Measurements from ENCODE around the gene PHKA2. TPM values are rescaled to one million over a fixed set of nuclear protein-coding genes. Genes with fewer than 3 reads are reported as not detected.

Gene PHKA2
- total and polyA plus RNA-seq, 2 donors = 13.0 to 35.0 TPM

DNA sequence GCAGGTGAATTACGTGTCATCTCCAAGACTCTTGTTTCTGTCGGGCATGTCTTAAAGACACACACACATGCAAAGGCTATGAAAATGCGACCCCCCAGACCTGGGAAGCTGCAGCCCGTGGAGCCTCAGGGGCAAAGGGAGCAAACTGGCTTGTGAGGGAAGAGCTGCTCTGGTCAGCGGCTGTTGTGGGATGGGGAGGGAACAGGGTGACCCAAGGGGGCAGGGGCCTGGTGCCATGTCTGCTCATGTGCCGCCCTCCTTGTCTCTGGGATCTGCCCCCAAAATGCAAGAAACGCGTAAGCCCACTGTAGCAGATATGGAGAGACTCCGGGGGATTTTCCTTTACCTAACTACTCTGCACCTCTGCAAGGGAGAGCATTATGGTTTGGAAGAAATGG is 92.4 kb downstream of the PHKA2 start:
- no peak for DNase-seq (ENCODE audit: low read depth in 6 of 9, low spot score in 9 of 9)
- no peak overlapping the region for H3K4me3 ChIP-seq (ENCODE audit: low read length in 2 of 2)
- 93% methylated on average over 9 of the region's 9 CpGs for WGBS
- H3K27ac ChIP-seq (ENCODE audit: low read depth in 1 of 2, low read length in 1 of 2) = peak overlapping the region in 1 of 2 donors; percentile 78
- peaks cover 21 to 60% of the 10 kb centered on the region in 2 donors for H3K4me1 ChIP-seq (ENCODE audit: control insufficient read depth in 2 of 2, insufficient read depth in 2 of 2, low read length in 2 of 2)
- no peaks in the 10 kb centered on the region for H3K27me3 ChIP-seq (ENCODE audit: control insufficient read depth in 2 of 2, insufficient read depth in 1 of 2, low read length in 1 of 2)
- no peaks in the 10 kb centered on the region for H3K9me3 ChIP-seq (ENCODE audit: control insufficient read depth in 2 of 2, insufficient read depth in 1 of 2, low read length in 1 of 2)
- peaks cover 10 to 26% of the 10 kb centered on the region in 2 donors for H3K36me3 ChIP-seq (ENCODE audit: control insufficient read depth in 2 of 2, insufficient read depth in 2 of 2, low read length in 1 of 2)

DNA sequence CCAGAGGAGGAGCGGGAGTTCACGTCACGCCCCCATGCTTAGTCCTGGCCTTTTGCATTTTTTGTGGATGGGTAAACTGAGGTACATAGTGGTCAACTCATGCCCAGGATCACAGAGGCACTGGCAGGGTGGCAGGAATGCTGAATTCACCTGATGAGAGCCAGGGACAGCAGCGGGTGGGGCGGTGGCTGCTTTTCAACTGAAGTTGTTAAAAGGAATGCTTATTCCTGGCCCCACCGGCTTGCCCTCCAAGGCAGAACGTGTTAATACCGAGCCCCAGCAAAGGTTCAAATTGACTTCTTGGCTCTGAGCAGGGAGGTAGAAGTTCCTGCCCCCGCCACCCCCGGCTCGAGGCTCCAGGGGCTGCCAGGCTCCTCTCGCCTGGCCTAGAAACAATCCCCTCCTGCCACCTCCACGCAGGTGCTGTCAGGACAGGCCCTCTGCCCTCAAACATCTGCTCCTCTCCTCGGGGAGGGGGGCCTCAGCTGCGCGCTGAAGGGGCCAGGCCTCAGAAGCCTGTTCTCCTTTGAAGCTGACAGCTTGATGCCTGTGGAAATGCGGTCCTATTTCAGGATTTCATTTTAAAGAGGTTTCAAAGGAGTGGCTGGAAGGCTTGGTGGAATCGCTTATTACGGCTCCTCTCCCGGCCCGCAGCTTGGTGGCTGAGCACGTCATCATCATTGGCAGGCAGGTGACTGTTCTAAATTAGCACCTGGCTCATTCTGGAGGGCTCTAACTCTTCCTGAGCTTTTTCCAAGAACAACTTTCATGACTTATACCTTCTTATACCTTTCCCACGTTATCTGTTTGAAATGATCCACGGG is 93.0 kb downstream of the PHKA2 start:
- Histone ChIP-seq H3K27me3 (ENCODE audit: control insufficient read depth in 2 of 2, insufficient read depth in 1 of 2, low read length in 1 of 2) (no peaks in the 10 kb centered on the region), H3K9me3 (ENCODE audit: control insufficient read depth in 2 of 2, insufficient read depth in 1 of 2, low read length in 1 of 2) (no peaks in the 10 kb centered on the region), H3K4me1 (ENCODE audit: control insufficient read depth in 2 of 2, insufficient read depth in 2 of 2, low read length in 2 of 2) (peaks cover 25 to 66% of the 10 kb centered on the region in 2 donors), H3K27ac (ENCODE audit: low read depth in 1 of 2, low read length in 1 of 2) (peak overlapping the region; percentile 48 to 78), H3K4me3 (ENCODE audit: low read length in 2 of 2) (peak overlapping the region in 1 of 2 donors; percentile 16), H3K36me3 (ENCODE audit: control insufficient read depth in 2 of 2, insufficient read depth in 2 of 2, low read length in 1 of 2) (peaks cover 10 to 21% of the 10 kb centered on the region in 2 donors)
- 51% methylated on average over 24 of the region's 24 CpGs for WGBS
- peak in 5 of 9 donors; percentile 49 to 76 (median 54) for DNase-seq (ENCODE audit: low read depth in 6 of 9, low spot score in 9 of 9)

DNA sequence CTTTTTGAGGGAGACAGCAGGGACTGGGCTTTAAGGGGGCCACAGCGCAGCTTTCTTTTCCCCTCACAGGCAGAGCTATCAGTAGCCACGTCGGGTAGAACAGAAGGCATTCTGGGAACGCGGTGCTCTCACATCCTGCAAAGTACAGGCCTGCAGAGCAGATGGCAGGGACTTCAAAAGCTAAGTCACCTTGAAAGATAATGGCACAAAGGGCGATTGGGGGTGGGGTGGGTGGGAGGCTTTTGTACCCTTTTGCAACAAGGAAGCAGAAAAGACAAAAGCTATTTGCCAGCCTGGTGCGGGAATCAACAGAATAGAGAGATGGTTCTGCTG is 93.9 kb downstream of the PHKA2 start:
- Histone ChIP-seq H3K27me3 (ENCODE audit: control insufficient read depth in 2 of 2, insufficient read depth in 1 of 2, low read length in 1 of 2) (no peaks in the 10 kb centered on the region), H3K4me3 (ENCODE audit: low read length in 2 of 2) (no peak overlapping the region), H3K9me3 (ENCODE audit: control insufficient read depth in 2 of 2, insufficient read depth in 1 of 2, low read length in 1 of 2) (no peaks in the 10 kb centered on the region), H3K36me3 (ENCODE audit: control insufficient read depth in 2 of 2, insufficient read depth in 2 of 2, low read length in 1 of 2) (peaks cover 10 to 15% of the 10 kb centered on the region in 2 donors), H3K4me1 (ENCODE audit: control insufficient read depth in 2 of 2, insufficient read depth in 2 of 2, low read length in 2 of 2) (peaks cover 30 to 73% of the 10 kb centered on the region in 2 donors), H3K27ac (ENCODE audit: low read depth in 1 of 2, low read length in 1 of 2) (peak overlapping the region in 1 of 2 donors; percentile 83)
- peak in 3 of 9 donors; percentile 44 to 72 (median 46) for DNase-seq (ENCODE audit: low read depth in 6 of 9, low spot score in 9 of 9)
- 16% methylated on average over 7 of the region's 7 CpGs for WGBS

DNA sequence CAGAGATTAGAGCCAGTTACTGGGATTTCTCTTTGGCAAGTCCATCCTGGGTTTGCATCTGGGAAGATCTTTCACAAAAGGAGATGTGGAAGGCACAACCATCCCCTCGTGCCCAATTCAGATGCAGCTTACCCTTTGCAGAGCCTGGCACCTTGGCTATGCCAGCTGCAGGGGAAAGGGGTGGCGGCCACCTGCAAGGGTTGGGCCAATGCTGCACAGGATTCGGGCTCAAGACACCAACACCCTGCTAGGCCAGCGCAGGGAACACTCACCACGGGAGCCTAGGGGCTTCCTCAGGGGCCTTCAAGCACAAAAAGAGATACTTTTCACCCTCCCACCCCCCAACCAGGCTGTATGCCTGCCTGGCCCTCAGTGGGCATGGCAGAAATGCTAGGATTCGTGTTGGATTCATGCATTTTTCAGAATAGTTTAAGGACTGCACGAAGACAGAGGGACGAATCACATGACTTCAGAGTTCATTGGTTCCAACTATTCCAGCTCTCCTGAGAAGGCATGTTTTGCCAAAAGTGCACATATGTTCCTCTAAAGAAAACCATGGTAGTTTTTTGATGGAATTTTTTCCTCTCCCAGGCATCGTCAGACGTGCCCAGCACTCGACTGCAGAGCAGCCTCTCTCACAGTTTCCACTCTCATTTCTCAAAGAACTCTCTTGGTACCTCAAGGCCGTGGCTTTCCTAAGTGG is 94.4 kb downstream of the PHKA2 start:
- H3K27ac ChIP-seq (ENCODE audit: low read depth in 1 of 2, low read length in 1 of 2) = peak overlapping the region; percentile 52 to 83
- H3K9me3 ChIP-seq (ENCODE audit: control insufficient read depth in 2 of 2, insufficient read depth in 1 of 2, low read length in 1 of 2) = no peaks in the 10 kb centered on the region
- H3K4me3 ChIP-seq (ENCODE audit: low read length in 2 of 2) = no peak overlapping the region
- WGBS = 86% methylated on average over 12 of the region's 12 CpGs
- H3K36me3 ChIP-seq (ENCODE audit: control insufficient read depth in 2 of 2, insufficient read depth in 2 of 2, low read length in 1 of 2) = peaks cover 10 to 13% of the 10 kb centered on the region in 2 donors
- peaks cover 34 to 78% of the 10 kb centered on the region in 2 donors for H3K4me1 ChIP-seq (ENCODE audit: control insufficient read depth in 2 of 2, insufficient read depth in 2 of 2, low read length in 2 of 2)
- H3K27me3 ChIP-seq (ENCODE audit: control insufficient read depth in 2 of 2, insufficient read depth in 1 of 2, low read length in 1 of 2) = no peaks in the 10 kb centered on the region
- no peak for DNase-seq (ENCODE audit: low read depth in 6 of 9, low spot score in 9 of 9)

DNA sequence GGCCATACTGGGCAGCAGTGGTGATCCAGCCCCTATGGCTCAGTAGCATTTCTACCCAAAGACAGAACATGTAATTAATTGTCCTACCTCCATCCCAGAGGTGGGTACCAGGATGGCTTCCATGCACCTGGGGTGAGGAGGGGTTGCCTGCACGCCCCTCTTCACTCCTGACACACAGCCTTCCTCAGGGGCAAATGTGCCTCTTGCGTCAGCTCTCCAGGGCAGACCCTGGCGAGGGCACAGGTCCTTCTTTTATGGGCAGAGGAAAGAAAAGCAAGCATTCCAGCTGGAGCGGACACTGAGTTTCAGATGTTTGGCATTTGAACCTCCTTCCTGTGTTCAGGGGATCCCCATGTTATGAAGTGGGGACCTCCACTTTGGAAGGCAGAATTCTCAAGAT is 95.6 kb downstream of the PHKA2 start:
- 91% methylated on average over 4 of the region's 4 CpGs for WGBS
- Histone ChIP-seq H3K4me3 (ENCODE audit: low read length in 2 of 2) (no peak overlapping the region), H3K4me1 (ENCODE audit: control insufficient read depth in 2 of 2, insufficient read depth in 2 of 2, low read length in 2 of 2) (peaks cover 34 to 80% of the 10 kb centered on the region in 2 donors), H3K9me3 (ENCODE audit: control insufficient read depth in 2 of 2, insufficient read depth in 1 of 2, low read length in 1 of 2) (no peaks in the 10 kb centered on the region), H3K27me3 (ENCODE audit: control insufficient read depth in 2 of 2, insufficient read depth in 1 of 2, low read length in 1 of 2) (no peaks in the 10 kb centered on the region), H3K36me3 (ENCODE audit: control insufficient read depth in 2 of 2, insufficient read depth in 2 of 2, low read length in 1 of 2) (peaks cover under 1 to 3% of the 10 kb centered on the region in 2 donors), H3K27ac (ENCODE audit: low read depth in 1 of 2, low read length in 1 of 2) (peak overlapping the region; percentile 60 to 81)
- DNase-seq (ENCODE audit: low read depth in 6 of 9, low spot score in 9 of 9) = no peak

DNA sequence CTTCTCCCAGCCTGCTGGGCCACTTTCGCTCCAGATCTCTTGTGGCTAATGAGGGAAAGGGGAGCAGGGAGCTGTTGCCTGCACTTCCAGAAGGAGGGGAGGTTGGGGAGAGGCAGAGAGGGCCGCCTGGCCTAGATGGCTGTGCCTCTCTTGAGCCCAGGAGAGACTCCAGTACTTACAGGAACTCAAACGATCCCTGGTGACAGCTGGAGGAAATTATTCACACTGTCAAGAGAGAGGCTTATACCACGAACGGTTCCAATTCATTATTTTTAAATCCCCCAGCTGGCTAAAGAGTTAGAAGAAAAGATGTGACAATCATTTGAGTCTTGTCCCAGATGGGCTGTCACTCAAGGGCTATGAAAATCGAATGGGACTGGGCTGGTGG is 96.1 kb downstream of the PHKA2 start:
- 13% methylated on average over 6 of the region's 6 CpGs for WGBS
- Histone ChIP-seq H3K9me3 (ENCODE audit: control insufficient read depth in 2 of 2, insufficient read depth in 1 of 2, low read length in 1 of 2) (no peaks in the 10 kb centered on the region), H3K36me3 (ENCODE audit: control insufficient read depth in 2 of 2, insufficient read depth in 2 of 2, low read length in 1 of 2) (no peaks in the 10 kb centered on the region), H3K4me3 (ENCODE audit: low read length in 2 of 2) (no peak overlapping the region), H3K27me3 (ENCODE audit: control insufficient read depth in 2 of 2, insufficient read depth in 1 of 2, low read length in 1 of 2) (no peaks in the 10 kb centered on the region), H3K4me1 (ENCODE audit: control insufficient read depth in 2 of 2, insufficient read depth in 2 of 2, low read length in 2 of 2) (peaks cover 34 to 80% of the 10 kb centered on the region in 2 donors), H3K27ac (ENCODE audit: low read depth in 1 of 2, low read length in 1 of 2) (peak overlapping the region; percentile 81 to 85)
- peak in 1 of 9 donors; percentile 53 for DNase-seq (ENCODE audit: low read depth in 6 of 9, low spot score in 9 of 9)

DNA sequence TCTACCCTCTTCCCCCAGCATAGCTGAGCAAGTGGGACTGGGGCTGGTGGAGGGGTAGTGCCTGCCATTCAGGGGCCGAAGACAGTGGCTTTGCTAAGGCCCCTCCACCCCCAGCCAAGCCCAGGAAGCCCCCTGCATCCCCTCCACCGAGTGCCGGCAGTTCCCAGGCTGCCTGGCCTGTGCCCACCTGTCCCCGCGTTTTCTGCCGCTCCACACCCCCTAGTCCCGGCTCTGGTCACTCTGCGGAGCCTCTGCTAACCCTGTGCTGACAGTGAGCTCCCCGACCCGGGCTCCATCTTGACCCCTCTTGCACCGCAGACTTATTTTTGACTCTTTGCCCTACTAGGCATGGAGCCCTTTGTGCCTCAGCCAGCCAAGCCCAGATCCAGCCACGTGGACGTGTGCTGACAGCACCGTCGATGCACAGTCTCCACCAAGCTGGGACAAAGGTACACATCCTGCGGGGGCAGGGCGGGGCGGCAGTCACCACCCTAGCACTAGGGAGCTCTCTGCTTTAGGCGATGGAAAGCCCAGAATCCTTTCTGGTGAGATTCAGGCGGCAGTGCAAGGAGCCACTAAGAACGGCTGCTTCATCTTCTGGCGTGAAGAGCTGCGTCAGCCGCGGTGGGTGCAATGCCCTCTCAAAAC is 96.6 kb downstream of the PHKA2 start:
- H3K27me3 ChIP-seq (ENCODE audit: control insufficient read depth in 2 of 2, insufficient read depth in 1 of 2, low read length in 1 of 2) = no peaks in the 10 kb centered on the region
- H3K4me3 ChIP-seq (ENCODE audit: low read length in 2 of 2) = peak overlapping the region; percentile 32 to 46
- DNase-seq (ENCODE audit: low read depth in 6 of 9, low spot score in 9 of 9) = peak in 1 of 9 donors; percentile 21
- no peaks in the 10 kb centered on the region for H3K36me3 ChIP-seq (ENCODE audit: control insufficient read depth in 2 of 2, insufficient read depth in 2 of 2, low read length in 1 of 2)
- WGBS = 35% methylated on average over 25 of the region's 25 CpGs
- H3K9me3 ChIP-seq (ENCODE audit: control insufficient read depth in 2 of 2, insufficient read depth in 1 of 2, low read length in 1 of 2) = no peaks in the 10 kb centered on the region
- peaks cover 34 to 78% of the 10 kb centered on the region in 2 donors for H3K4me1 ChIP-seq (ENCODE audit: control insufficient read depth in 2 of 2, insufficient read depth in 2 of 2, low read length in 2 of 2)
- H3K27ac ChIP-seq (ENCODE audit: low read depth in 1 of 2, low read length in 1 of 2) = peak overlapping the region; percentile 81 to 85

DNA sequence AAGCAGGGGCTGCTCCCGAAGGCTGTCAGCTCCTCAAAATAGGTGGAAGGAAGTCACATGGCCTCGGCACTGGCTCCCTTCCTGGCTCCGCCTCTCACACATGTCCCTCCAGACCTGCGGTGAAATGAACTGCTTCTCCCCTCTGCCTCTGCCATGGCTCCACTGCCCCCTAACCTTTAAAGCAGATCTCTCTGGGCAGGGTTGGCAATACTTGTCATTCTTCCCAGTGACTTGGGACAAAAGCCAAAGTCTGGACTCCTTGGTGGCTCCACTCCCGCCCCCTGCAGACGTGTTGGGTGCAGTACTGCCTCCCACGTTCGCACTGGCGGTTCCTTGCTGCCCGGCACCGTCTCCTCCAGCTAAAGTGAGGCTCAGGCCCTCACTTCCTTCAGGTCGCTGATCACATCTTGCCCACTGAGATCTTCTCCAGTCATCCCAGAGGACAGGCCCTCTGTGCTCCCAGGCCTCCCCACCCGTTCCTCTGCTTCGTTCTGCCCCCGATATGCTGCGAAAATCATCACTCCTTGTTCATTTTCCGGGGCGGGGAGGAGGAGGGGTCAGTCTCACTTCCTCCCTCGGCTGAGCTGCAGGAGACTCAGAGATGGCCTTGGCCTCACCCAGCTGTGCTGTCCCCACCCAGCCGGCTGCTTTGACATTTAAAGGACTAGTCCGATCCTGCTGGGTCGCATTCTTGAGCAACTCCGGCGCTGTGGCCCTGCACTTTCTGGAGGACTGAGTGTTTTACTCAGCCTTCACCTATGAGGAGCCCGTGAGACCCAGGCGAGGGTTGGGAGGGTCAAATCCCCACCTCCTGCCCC is 97.4 kb downstream of the PHKA2 start:
- peak in 3 of 9 donors; percentile 26 to 69 (median 45) for DNase-seq (ENCODE audit: low read depth in 6 of 9, low spot score in 9 of 9)
- Histone ChIP-seq H3K27ac (ENCODE audit: low read depth in 1 of 2, low read length in 1 of 2) (peak overlapping the region; percentile 77 to 81), H3K36me3 (ENCODE audit: control insufficient read depth in 2 of 2, insufficient read depth in 2 of 2, low read length in 1 of 2) (no peaks in the 10 kb centered on the region), H3K4me3 (ENCODE audit: low read length in 2 of 2) (peak overlapping the region; percentile 32 to 46), H3K9me3 (ENCODE audit: control insufficient read depth in 2 of 2, insufficient read depth in 1 of 2, low read length in 1 of 2) (no peaks in the 10 kb centered on the region), H3K27me3 (ENCODE audit: control insufficient read depth in 2 of 2, insufficient read depth in 1 of 2, low read length in 1 of 2) (no peaks in the 10 kb centered on the region), H3K4me1 (ENCODE audit: control insufficient read depth in 2 of 2, insufficient read depth in 2 of 2, low read length in 2 of 2) (peaks cover 31 to 71% of the 10 kb centered on the region in 2 donors)
- WGBS = 6% methylated on average over 26 of the region's 26 CpGs
